T-helper 22 cell (primary cell): Measurements from ENCODE around the gene ITGA2.

Experiments used
- DNase-seq: peaks from one replicate; pipeline ENCODE4 v3.0.0-alpha.2; 2020; ENCODE audit warnings: low read depth

ITGA2 gene

DNA sequence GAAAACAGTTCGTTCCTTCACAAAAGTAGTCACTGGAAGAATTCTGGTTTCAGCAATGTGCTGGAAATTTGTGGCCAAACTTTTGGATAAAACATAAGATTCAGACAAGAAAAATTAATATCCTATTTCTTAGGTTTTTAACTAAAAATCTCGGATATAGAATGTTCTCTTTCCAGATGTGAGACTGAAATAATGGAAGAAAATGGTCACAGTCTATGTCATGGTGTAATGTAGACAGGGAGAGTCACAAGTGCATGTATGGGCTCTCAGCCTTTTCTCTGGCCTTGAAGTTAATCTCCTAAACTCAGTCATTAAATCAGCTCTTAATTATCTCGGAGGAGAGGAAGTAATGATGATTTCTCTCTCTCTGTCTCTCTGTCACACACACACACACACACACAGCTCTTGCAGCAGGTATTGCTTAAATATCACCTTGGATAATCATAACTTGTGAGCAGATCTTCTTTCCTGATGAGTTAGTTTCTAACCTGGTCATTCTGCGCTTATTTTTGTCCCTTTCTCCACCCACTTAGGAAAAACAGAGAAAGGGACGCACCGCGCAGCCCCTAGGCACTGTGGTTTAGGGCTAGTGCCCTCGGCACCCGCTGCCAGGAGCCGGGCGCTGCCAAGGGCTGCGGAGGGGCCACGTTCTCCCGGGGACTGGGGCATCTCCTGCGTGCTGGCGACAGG lies 672 bp upstream of the ITGA2 start:
- no peak for DNase-seq

DNA sequence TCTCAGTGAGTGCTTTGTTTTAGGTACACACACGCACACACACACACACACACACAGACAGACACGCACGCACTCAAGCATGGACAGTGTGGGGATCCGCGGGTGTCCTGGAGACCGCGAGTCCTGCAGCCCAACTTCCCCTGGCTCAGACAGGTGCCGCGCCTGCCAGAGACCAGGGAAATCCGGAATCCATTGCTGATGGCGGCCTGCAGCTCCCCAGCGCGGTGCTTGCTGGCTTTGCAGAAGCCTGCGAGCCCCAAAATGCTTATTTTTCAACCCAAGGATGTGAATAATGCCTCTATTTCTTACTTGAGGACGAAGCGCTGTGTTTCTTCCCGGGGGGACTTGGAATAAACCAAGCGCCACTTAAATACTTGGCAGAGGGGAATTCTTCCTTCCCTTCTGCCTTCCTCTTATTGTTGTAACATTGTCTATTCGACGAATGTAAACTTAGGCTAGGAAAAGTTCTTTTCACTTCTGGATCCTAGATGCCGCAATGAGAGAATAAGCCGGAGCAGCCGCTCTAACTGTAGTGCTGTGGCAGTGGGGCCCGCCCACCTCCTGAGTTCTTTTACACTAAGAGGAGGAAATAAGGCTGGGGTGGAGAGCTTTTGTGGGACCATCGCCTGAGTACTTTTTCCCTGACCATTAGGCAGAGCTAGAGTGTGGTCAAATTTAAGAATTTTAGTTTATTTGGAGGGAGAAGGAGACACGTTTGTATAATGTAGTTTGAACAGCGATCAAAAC lies 802 bp downstream of the ITGA2 start:
- DNase-seq, result no peak

DNA sequence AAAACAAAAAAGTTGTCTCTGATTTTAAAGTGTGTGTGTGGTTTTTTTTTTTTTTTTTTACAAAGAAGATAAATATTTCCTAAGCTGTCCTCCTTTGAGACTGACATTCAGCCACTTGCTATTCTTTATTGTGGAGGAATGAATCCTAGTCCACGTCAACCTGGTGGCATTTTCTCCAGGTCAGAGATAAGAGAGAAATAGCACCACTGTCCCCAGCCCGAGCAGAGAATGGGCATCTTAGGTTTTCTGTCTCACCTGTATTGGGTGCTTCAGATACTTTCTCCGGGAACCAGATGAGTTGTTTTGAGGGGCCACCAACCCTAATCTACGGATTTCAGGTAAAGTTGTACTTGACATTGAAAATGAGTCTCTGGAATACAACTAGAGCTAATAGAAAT lies 1.4 kb downstream of the ITGA2 start:
- no peak for DNase-seq

DNA sequence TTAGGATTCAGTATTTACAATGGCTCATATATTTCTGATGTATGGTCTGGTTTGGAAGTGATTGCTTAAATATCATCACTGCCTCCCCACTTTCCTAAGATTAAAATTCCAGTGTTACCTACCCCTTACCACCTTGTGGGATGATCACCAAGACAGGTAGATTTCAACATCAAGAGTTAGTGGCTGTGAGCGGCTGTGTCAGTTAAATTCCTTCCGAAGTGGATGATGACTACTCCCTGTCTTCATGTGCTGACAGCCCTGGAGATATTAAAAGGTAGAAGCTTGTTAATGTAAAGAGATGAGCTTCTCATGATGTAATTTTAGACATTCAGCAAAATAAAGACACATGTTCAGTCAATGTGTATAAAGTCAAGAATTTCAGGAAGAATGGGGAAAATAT lies 4.2 kb downstream of the ITGA2 start:
- DNase-seq, result no peak

DNA sequence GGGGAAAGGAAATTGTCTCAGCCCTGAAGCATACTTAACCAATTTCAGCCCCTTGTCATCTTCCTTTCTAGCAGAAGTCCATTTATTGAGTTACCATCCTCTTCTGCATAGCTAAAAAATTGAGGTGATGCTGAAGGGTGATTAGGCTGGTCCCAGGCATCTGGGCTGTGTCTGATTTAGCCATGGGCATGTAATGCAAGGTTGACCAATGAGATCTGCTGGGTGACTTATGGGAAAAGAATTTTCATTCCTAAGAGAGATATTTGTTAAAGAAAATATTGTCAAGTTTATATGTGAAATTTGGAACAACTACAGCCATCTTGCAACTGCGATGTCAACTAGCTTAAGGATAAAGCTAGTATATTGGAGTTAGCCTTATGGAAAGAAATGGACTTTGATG lies 5.1 kb downstream of the ITGA2 start:
- no peak for DNase-seq

DNA sequence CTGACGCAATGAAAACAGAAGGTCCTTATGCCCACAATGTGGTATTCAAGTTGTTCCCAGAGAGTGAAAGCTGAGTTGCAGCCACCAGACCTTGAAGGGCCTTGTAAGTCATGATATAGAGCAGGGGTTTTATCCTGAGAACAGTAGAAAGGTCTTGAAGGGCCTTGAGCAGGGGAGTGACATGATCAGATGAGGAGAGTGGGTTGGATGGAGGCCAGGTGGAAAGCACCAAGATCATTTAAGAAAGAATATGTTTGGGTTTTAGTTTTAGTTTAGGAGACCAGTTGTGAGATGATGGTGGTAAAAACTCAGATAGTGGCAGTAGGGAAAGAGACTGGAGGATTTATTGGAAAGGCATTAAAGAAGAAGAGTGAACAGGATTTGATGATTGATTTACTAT lies 5.9 kb downstream of the ITGA2 start:
- DNase-seq, result no peak

DNA sequence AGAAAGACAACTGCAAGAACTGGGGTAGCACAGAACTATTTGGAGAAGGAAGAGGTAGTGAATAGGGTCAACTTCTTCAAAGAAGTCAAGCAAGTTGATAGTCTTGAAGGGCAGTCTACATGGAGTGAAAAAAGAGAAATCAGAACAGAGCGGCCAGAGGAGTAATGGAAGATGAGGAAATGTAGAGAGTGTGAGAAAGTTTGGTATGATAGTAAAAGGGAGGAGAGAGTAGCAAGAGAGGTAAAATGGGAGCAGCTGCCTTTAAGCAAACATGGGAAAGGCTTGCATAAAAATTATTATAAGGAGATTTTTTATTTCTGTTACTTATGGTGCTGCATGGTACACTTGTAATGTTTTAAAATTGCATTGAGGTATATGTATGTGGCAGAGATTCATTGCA lies 6.8 kb downstream of the ITGA2 start:
- no peak for DNase-seq

DNA sequence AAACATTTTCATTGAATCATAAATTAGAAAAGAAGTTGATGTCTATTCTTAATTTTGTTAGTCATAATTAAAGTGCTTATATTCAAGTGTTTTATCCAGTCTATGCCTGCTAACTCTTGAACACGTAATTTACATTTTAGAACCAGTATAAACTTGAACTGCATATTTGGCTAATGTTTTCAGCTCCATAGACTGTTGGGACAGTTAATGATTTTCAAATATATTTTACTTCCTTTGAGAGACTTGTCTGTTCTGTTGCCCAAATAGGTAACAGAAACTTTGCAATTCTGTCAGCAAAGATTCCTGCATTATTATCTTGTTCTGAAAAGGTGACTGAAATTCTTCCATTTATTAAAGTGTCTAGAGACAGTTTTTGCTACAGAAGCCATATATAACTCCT lies 7.8 kb downstream of the ITGA2 start:
- DNase-seq, result no peak

DNA sequence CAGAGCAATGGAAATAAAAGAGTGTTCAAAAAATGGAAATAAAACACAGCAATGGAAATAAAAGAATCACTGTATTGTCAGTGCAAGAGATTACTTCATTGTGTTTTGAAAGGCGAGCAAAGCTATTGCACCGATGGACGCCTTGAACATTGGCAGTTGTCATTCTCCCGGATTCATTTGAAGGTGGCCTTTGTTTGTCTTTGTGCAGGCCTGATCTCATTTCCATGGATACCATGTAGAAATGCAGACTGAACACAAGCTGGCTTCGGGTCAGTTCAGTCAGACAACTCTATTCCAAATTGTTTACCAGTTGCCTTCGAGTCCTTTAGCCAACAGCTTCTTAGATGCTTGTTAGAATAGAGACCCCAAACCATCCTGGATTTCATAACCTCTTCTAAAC lies 8.3 kb downstream of the ITGA2 start:
- no peak for DNase-seq

DNA sequence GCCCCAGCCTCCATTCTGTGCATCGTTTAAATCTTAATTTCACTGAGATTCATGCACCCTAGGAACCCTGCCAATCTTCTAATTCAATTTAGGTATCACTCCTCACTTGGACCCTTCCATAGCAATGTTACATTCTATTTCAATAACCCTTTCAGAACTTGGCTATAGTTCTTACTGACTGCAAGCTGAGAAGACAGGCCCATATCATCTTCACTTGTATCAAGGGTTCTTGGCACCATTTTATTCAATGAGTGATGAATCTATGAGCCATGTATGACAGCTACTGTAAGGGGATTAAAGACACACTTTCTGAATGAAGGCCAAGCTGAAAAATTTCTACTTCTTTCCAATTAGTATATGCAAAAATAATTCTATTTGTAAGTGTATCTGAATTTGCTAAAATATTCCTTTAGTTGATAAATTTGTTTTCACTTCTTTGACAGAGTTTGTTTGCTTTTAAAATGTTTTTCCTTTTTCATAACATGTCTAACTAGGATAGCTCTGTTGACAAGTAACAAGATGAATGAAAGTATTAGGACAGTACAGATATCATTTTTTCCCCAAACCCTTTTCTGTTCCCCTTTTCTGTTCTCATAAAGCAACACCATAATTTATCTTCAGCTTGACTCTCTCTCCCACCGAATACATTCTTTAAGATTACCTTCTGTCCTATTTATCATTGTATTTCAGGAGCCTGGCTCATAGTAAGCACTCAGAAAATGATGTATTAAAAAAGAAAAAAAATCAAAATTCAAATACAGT lies 9.6 kb downstream of the ITGA2 start:
- DNase-seq, result no peak

DNA sequence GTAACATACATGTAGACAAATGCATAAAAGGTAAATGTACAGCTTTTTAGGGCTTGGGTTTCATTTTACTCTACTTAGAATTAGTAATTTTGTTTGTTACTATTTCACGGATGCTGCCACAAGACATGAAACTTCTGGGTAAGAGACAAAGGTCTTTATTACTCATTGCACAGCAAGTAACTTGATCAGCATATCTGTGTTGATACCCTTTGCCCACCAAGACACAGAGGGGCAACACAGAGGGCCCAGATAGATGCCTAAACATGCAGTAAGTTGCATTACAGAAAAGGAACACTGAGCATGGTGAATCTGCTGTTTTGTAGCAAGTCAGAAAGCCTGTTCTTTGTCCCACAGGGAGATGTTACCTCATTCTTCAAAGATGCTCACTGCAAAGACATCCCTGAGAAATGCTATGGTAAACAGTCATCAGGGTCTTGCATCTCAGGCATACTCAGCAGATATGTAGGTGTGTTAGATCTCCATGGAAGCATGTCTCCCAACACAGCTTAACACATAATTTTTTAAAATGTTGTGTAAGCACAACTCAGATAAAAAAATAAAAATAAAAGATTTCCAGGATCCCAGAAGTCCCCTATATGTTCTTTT lies 10.3 kb downstream of the ITGA2 start:
- no peak for DNase-seq

DNA sequence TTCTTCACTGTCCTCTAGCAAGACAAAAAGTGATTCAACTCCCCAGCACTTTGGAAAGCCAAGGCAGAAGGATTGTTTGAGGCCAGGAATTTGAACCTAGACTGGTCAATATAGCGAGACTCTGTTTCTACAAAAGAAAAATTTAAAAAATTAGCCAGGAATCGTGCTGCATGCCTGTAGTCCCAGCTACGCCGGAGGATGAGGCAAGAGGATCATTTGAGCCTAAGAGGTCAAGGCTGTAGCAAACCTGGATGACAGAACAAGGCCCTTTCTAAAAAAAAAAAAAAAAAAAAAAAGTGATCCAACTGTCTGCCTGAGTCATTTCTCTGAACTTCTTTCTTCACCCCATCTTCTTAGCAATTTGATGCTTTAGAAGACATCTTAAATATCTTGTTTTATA lies 12.4 kb downstream of the ITGA2 start:
- no peak for DNase-seq

DNA sequence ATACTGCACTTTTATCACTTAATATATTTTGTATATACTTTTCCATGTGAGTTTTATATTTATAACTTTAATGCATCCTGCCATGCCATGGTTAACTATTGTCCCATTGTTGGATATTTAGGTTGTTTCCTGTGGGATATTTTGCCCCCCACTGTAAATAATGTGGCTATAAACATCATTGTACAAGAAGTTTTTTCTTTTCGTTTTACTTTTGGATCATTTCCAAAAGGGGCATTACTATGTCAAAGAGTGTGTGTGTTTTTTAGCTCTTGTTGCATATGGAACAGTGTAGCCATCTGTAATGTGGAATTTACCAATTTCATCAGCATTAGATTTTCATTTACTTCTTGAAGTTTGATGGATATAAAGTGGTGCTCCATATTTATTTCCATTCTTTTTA lies 13.3 kb downstream of the ITGA2 start:
- DNase-seq, result no peak

DNA sequence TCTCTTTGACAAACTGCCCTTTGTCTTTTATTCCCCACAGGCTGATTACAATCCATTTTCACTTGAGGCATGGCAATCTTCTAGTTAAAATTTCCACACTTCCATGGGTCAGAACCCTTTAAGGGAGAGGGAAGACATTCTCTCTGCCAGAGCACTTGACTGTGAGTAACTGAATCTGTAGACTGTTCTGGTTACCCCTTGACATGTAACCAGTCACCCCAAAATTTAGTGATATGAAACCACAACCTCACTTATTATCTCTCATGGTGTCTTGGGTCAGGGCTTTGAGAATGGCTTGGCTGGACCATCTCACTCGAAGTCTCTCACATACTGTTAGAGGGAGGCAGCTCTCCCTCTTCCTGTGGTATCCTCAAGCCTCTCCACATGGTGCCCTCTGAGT lies 14.0 kb downstream of the ITGA2 start:
- DNase-seq, result no peak

DNA sequence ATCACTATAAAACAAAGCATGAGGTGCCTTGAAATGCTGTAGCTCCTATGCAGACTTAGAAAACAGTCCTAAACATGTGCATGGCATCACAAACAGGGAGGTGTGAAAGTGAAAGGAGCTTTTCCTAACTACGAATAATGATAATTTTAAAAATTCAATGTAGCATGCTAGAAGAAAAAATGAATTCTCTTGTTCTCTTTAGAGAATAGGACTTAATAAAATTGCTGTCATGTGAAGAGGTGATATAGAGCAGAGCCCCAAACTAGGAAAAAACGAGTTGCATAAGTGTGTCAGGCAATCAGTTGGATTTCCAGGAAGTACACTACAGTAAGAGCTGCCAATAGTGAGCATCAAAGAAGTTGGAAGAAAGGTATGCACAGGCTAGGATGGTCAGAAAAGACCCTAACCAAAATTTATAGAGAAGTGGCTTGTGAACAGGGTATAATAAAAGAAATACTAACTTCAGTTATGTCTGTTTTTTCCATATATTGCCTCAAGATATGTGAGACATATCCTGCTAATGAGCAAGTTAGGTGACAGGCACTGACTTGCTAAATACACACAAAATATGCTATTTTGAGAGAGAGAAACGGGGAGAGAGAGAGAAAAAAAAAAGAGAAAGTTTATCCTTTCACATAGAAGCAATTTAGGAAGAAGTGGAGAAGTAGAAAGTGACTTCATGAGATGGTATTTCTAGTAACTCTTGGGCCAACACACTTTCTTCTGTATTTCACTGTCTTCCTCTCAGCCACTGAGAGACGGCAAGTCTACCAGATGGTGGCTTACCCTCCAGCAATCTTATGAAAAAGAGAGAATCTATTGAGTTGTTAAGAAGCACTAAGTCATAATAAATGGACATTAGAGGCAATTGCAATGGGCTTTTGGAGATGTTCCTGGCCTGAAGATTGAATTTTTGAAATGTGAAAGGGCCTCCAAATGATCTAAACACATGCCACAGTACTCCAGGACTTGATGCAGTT lies 18.0 kb downstream of the ITGA2 start:
- no peak for DNase-seq

DNA sequence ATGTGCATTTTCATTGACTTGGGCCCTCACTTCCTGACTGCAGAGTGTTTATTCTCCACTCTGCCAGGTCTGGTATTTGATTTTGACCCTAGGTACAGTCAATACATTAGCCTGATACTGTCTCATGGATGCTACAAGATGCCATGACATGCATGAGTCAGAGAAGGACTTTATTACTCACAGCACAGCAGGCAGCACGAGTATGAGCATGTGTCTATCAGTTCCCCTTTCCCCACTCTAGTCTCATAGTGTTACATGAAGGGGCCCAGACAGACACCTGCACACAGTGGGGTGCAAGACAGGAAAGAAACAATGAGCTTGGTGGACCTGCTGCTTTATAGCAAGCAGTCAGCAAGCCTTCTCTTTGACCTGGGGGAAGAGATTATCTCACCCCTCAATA lies 19.6 kb downstream of the ITGA2 start:
- no peak for DNase-seq

DNA sequence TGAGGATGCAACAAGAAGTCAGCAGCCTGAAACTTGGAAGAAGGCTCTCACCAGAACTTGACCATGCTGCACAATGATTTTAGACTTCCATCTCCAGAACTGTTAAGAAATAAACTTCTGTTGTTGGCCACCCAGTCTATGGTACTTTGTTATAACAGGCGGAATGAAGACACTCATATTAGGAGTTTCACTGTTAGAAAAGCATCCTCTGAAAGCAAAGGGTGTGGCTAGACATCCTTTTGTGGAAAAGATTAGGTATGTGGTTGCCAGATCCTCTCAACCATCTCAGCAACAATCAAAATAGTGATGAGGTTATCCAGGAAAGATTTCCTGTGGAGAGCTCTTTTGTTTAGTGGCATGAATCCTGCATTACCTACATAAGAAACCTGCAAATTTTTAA lies 20.7 kb downstream of the ITGA2 start:
- DNase-seq, result no peak

DNA sequence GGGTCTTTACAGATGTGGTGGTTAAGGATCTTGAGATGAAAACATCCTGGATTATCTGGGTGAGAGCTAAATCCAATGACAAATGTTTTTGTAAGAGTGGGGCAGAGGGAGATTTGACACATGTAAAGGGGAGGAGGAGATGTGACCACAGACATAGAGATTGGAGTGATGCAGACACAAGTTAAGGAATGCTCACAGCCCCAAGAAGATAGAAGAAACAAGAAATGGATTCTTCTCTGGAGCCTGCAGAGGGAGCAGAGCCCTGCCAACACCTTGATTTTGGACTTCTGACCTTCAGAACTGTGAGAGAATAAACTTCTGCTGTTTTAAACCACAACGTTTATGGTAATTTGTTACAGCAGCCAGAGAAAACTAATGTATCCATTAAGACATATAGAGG lies 21.7 kb downstream of the ITGA2 start:
- DNase-seq, result no peak

DNA sequence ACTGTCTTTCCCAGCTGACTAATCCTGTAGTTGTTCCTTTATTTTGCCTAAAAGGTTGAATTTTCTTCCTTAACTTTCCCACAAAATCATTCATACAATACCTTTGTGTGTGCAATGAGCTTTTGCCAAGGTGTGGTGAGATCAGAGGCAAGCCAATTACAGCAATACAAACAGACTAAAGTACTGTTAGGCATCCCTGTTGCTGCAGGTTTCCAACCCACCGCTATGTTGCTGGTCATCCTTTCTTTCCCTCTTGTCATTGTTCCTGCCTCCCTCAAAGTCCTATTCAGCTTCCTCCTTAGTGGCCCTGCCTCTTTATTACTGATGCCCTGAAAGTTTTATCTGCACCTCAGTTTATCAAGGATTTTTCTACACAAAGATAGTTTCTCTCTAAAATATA lies 22.1 kb downstream of the ITGA2 start:
- no peak for DNase-seq

DNA sequence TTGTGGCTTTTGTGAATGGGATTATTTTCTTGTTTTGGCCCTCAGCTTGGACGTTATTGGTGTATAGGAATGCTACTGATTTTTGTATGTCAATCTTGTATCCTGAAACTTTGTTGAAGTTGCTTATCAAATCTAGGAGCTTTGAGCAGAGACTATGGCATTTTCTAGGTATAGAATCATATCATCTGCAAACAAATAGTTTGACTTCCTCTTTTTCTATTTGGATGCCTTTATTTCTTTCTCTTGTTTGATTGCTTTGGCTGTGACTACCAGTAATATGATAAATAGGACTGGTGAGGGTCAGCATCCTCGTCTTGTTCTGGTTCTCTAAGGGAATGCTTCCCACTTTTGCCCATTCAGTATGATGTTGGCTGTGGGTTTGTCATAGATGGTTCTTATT lies 24.7 kb downstream of the ITGA2 start:
- no peak for DNase-seq

DNA sequence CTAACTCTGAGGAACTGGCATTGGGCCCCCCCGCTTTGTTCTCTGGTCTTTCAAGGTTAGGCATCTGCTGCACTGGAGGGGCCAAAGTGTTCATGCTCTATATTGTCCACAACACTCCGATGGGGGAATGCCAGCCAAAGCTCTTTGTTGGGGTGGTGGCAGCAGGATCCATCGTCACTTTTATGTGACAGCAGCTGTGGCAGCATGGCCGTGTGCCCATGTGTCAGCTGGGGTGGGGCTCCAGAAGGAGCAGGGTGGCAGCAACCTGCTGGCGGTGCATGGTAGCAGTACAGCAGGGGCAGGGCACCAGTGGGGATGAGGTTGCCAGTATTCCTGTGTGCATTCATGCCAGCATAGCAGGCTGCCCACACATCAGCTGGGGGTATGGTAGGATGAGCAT lies 28.2 kb downstream of the ITGA2 start:
- DNase-seq, result no peak
